ENCODE measurements around the gene RYR3.

DNA sequence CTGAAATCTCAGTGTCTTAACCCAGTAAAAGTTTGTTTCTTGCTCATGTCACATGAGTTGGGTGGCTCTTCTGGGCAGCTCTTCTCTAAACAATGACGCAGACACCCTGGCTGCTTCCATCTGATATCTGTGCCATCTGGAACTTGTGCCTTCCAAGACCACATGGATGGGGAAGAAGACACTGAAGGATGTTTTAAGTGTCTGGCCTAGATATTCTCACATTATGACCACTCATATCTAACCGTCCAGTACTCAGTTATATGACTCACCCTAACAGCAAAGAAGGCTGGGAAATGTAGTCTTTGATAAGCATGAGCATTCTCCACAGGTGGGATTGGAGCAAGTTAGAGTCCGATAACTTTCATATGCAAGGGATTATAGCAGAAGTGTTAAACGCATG is 66.4 kb downstream of the RYR3 start:
- TF ChIP-seq MBD4 (IDR thresholded peaks at IDR 0.05; ENCODE audit: borderline replicate concordance, low read length) = no peak
- no peak for TF ChIP-seq ZNF878 (CRISPR knock-in tag; IDR thresholded peaks at IDR 0.05)
- TF ChIP-seq ETS1 (CRISPR knock-in tag; IDR thresholded peaks at IDR 0.05) = no peak

Measured in HepG2 (cell line).